ENCODE results near the gene AMZ1. TPM values are rescaled to one million over a fixed set of nuclear protein-coding genes. Genes with fewer than 3 reads are reported as not detected.

AMZ1 gene
- polyA plus RNA-seq, 10 donors = 0.07 to 0.43 (median 0.19) TPM

Other genes with a start within 250 kb of the AMZ1 start
- gene GRIFIN, start 211.8 kb upstream of the AMZ1 start, polyA plus RNA-seq (ENCODE audit: insufficient read length in 10 of 10) = not detected
- 10 to 100 TPM; 10.5 to 34.9 (median 18.3) TPM for gene LFNG, start 168.4 kb upstream of the AMZ1 start, polyA plus RNA-seq (ENCODE audit: insufficient read length in 10 of 10)
- gene BRAT1, start 132.7 kb upstream of the AMZ1 start, polyA plus RNA-seq (ENCODE audit: insufficient read length in 10 of 10) = 10 to 100 TPM; 12.4 to 21.0 (median 18.5) TPM
- 1 to 10 TPM; 6.1 to 10.0 (median 6.7) TPM for gene IQCE, start 129.2 kb upstream of the AMZ1 start, polyA plus RNA-seq (ENCODE audit: insufficient read length in 10 of 10)
- 100 to 1,000 TPM in 2 of 10 donors, 10 to 100 TPM in 8; 61.1 to 129 (median 82.9) TPM for gene TTYH3, start 56.2 kb upstream of the AMZ1 start, polyA plus RNA-seq (ENCODE audit: insufficient read length in 10 of 10)
- 10 to 100 TPM; 25.6 to 40.4 (median 29.3) TPM for gene GNA12, start 156.1 kb downstream of the AMZ1 start, polyA plus RNA-seq (ENCODE audit: insufficient read length in 10 of 10)

Data from muscle of back (tissue), 10 donors.